Measurements from ENCODE around the gene RPTOR. TPM values are rescaled to one million over a fixed set of nuclear protein-coding genes. Genes with fewer than 3 reads are reported as not detected.

RPTOR gene
- total RNA-seq, 1 experiment from 2014 or later, result 25.1 TPM

DNA sequence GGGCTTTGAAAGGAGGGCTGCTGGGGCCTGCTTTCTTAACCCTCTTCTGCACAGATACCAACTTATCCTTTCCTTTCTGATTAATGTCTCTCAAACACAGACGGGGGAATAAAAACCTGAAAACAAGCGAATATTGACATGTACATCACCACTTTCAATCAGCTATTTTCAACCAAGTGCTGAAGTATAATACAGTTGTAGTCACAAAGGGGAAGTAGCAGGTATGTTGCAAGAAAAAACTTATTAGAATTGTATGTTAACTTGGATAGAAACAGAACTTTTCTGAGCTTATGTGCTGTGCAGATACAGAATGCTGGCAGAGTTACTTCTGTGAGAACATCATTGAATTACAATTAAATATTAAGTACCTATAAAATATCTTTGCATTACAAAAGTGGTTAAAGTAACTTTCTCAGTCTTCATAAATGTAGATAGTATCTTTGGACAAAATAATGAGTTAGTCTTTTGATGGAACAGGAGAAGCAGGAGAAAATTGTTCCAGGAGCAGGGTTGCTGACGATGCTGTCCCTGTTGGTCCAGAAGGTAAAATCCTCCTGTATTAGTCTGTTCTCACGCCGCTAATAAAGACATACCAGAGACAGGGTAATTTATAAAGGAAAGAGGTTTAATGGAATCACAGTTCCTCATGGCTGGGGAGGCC is 59.5 kb downstream of the RPTOR start:
- H3K9ac ChIP-seq (ENCODE audit: extremely low read depth, insufficient read length, low read length), result no peak overlapping the region
- no peak overlapping the region for H3T11ph ChIP-seq (ENCODE audit: low read length)
- H2BK120ac ChIP-seq (ENCODE audit: low read depth, low read length, poor library complexity, severe bottlenecking), result no peak overlapping the region
- H3K27me3 ChIP-seq (ENCODE audit: insufficient read depth, low read length), result no peaks in the 10 kb centered on the region
- peaks cover 3% of the 10 kb centered on the region for H3K23me2 ChIP-seq (ENCODE audit: insufficient read length, low read depth, low read length, poor library complexity, severe bottlenecking)
- H4K20me1 ChIP-seq (ENCODE audit: control insufficient read depth, insufficient read depth, insufficient read length), result peaks cover 3% of the 10 kb centered on the region
- H4K8ac ChIP-seq (replicated peaks; ENCODE audit: insufficient read length, low read depth, low read length), result no peak overlapping the region
- no peaks in the 10 kb centered on the region for H3K4me1 ChIP-seq (ENCODE audit: insufficient read depth, low read length)
- H2BK12ac ChIP-seq (ENCODE audit: insufficient read length, low read depth, low read length), result no peak overlapping the region
- no peaks in the 10 kb centered on the region for H3K9me3 ChIP-seq (ENCODE audit: control insufficient read depth, low read depth, low read length)
- Mint-ChIP-seq H3K4me3 (no peak overlapping the region), H3K9me3 (peaks cover 6 to 8% of the 10 kb centered on the region in 2 experiments; a peak in 3 of 5 replicates), H3K27me3 (ENCODE audit: low read depth) (no peaks in the 10 kb centered on the region), H3K36me3 (ENCODE audit: insufficient read depth in 1 of 3, low read depth in 3 of 3) (peaks cover 10 to 13% (median 11%) of the 10 kb centered on the region in 3 experiments), H3K27ac (no peak overlapping the region; a peak in 1 of 7 replicates), H3K4me1 (peaks cover 10% of the 10 kb centered on the region in 2 experiments)
- no peak overlapping the region for H4K5ac ChIP-seq (ENCODE audit: insufficient read length, low read depth, low read length)
- peaks cover 2% of the 10 kb centered on the region; the same call in 1 of the 2 replicates for H3K79me2 ChIP-seq (ENCODE audit: insufficient read depth, low read length)
- no peak overlapping the region for H2BK5ac ChIP-seq (ENCODE audit: insufficient read length, low read length)
- H3K56ac ChIP-seq (ENCODE audit: insufficient read length, low read depth, low read length), result no peak overlapping the region
- H3K4me2 ChIP-seq (ENCODE audit: insufficient read depth, insufficient read length, low read length), result no peak overlapping the region
- H3K14ac ChIP-seq (ENCODE audit: insufficient read depth, low read length), result no peak overlapping the region
- no peak overlapping the region for H2AFZ ChIP-seq (ENCODE audit: low read length)
- H2AK5ac ChIP-seq (ENCODE audit: insufficient read length, low read length), result no peak overlapping the region
- H4K91ac ChIP-seq (ENCODE audit: insufficient read length, low read depth, low read length), result no peak overlapping the region
- no peak for DNase-seq
- no peak overlapping the region for H3K27ac ChIP-seq (ENCODE audit: insufficient read length, low read depth, low read length)
- no peak overlapping the region for H3K18ac ChIP-seq (ENCODE audit: insufficient read length, low read depth, low read length)
- no peak overlapping the region for H3K23ac ChIP-seq (ENCODE audit: insufficient read length, low read depth, low read length)
- H2BK20ac ChIP-seq (ENCODE audit: low read depth, low read length, poor library complexity, severe bottlenecking), result no peak overlapping the region
- H3K79me1 ChIP-seq (ENCODE audit: insufficient read depth, low read depth, low read length, poor library complexity, severe bottlenecking), result peaks cover 6% of the 10 kb centered on the region
- TF ChIP-seq, protein P1, sequence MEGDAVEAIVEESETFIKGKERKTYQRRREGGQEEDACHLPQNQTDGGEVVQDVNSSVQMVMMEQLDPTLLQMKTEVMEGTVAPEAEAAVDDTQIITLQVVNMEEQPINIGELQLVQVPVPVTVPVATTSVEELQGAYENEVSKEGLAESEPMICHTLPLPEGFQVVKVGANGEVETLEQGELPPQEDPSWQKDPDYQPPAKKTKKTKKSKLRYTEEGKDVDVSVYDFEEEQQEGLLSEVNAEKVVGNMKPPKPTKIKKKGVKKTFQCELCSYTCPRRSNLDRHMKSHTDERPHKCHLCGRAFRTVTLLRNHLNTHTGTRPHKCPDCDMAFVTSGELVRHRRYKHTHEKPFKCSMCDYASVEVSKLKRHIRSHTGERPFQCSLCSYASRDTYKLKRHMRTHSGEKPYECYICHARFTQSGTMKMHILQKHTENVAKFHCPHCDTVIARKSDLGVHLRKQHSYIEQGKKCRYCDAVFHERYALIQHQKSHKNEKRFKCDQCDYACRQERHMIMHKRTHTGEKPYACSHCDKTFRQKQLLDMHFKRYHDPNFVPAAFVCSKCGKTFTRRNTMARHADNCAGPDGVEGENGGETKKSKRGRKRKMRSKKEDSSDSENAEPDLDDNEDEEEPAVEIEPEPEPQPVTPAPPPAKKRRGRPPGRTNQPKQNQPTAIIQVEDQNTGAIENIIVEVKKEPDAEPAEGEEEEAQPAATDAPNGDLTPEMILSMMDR (conservative IDR thresholded peaks at IDR 0.05), result no peak
- H2BK15ac ChIP-seq (ENCODE audit: low read depth, low read length), result no peak overlapping the region
- WGBS (ENCODE audit: extremely low coverage, insufficient read length, low lambda C conversion rate), result no CpG with 5 or more reads among the region's 5 CpGs
- H3K4ac ChIP-seq (ENCODE audit: low read depth, low read length), result no peak overlapping the region

All from H9 (cell line).